ENCODE data around the gene DKK3.

DKK3 gene

DNA sequence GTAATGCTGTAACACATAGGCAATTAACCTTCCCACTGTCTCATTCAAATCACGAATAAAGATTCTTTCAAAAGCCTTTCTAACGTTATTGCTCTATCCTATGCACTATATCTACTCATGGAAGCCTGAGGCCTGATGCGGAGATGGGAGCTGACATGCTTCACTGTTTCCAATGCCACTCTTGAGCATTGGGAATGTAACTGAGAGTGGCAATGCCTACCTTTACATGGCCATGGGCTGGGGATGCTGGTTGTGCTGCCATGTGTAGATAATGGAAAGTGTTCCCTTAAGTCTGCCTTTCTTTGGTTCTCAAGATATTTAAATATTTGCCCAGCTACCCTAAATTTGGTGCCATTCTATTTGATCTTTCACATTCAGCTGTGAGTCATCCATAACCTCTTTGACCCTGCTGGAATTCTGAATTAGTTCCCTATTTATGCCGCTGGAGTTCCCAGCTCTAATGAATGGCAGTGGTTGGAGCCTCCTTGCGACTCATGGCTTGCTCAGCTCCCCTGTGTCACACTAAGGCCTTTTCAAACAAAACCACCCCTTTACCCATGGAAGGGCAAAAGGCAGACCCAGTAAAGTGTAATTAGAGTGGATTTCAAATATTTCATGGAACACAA lies 21.4 kb upstream of the DKK3 start:
- DNase-seq (ENCODE audit: low read depth in 3 of 3): no peak

DNA sequence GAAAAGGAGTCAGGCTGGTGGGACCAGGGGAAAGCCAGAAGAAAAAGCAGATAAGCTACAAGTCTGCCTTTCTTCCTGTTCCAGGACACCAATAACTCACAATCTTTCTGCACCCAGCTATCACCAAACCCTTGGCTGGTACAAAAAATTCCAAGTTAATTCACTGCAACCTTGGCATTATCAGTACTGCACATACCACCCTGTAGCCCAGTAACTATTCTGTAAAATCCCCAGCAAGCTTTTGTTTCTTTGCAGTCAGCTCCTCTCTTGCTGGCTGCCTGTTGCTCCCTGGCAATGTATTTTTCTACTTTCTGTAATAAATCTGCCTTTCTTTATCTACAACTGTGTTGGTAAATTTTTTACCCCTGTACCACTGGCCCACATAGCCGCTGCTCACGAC lies 20.7 kb upstream of the DKK3 start:
- DNase-seq (ENCODE audit: low read depth in 3 of 3): no peak

GRCh38 chr11:12028303-12028702 lies 19.9 kb upstream of the DKK3 start:
- no peak for DNase-seq (ENCODE audit: low read depth in 3 of 3)

DNA sequence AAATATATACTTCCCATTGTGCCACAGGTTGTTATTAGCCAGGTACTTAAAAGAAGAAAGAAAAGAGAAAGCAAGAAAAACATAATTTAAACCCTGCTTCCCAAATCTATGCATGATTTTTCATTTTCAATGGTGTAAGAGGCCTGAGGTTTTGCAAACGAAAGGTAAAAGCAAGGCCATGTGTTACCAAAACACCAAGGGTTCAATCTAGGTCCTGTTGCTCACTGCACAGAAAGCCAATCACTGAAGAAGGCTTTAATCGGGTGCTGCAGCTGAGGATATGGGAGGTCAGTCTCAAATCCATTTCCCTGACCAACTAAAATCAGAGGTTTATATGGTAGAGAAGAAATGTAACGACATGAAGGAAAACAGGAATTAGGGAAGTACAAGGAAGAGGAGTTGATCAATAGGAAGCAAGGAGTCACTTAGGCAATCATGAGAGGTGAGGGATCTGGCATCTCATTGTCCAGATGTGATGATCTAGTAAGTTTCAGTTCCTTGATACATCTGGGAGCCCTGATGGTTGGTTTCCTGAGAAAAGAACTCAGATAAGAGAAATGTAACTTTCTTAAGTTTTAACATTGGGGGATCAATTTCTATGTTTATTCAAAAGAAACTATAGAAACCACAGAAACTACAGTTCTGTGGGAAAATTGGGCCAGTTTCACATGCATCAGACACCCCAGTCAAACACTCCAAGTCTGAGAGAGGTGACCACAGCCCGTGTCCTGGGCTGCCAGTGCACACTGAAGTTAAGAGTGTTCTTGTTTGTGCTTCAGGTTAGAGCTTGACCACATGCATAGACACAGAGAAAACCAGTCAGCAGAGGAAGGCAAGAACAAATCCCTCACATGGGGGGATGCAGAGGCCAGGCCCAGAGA lies 18.1 kb upstream of the DKK3 start:
- no peak for DNase-seq (ENCODE audit: low read depth in 3 of 3)

DNA sequence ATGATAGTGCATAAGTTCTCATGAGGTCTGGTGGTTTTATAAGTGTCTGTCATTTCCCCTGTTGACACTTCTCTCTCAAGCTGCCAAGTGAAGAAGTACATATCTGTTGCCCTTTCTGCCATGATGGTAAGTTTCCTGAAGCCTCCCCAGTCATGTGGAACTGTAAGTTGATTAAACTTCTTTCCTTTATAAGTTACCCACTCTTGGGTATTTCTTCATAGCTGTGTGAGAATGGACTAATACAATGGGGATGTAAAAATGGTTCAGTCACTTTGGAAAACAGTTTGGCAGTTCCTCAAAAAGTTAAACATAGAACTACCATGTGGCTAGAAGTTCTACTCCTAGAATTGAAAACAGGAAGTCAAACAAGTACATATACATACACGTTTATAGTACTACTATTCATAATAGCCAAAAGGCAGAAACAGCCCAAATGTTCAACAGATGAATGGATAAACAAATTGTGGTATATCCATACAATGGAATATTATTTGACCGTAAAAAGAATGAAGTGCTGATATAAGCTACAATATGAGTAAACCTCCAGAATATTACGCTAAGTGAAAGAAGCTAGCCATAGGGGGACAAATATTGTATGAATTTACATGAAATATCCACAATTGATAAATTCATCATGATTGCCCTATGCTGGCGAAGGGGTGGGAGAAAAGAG lies 16.0 kb upstream of the DKK3 start:
- no peak for DNase-seq (ENCODE audit: low read depth in 3 of 3)

DNA sequence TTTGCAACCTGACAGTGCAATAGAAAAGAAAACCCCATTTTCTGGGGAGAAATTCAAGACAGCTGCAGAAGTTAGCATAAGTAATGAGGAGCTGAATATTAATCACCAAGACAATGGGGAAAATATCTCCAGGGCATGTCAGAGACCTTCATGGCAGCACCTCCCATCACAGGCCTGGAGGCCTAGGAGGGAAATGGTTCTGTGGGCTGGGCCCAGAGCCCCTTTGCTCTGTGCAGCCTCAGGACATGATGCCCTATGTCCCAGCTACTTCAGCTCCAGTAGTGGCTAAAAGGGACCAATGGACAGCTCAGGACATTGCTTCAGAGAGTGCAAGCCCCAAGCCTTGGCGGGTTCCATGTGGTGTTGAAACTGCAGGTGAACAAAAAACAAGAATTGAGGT lies 14.6 kb upstream of the DKK3 start:
- DNase-seq (ENCODE audit: low read depth in 3 of 3): no peak

- no peak for DNase-seq (ENCODE audit: low read depth in 3 of 3)
These were observed 12.1 kb upstream of the DKK3 start for GRCh38 chr11:12020546-12020945.

DNA sequence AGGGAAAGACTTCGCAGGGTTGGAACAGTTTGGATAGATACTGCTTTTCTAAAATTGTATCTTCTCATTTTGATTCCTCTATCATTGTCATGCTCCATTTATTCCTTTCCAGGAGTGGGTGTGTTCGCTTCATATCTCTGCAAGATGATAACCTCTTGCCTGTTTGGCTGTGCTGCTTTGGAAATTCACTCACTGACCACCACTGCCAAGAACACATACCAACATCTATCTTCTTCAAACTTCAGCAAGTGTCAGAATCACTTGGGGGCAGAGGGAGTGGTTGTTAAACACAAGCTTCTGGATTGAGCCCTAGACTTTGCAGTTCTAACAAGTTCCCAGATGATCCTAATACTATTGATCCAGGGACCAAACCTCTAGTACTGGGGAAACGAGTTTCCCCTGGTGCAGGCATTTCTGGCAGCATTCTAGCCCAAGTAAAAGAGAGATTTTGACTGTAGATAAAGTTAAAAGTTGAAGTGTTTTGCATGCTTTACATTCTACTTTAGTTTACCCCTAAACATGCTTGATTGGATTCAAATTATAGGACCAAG lies 11.5 kb upstream of the DKK3 start:
- no peak for DNase-seq (ENCODE audit: low read depth in 3 of 3)

GRCh38 chr11:12019337-12019736 lies 10.9 kb upstream of the DKK3 start:
- DNase-seq (ENCODE audit: low read depth in 3 of 3): no peak

- no peak for DNase-seq (ENCODE audit: low read depth in 3 of 3)
These were observed 9.5 kb upstream of the DKK3 start for GRCh38 chr11:12017865-12018453.

DNA sequence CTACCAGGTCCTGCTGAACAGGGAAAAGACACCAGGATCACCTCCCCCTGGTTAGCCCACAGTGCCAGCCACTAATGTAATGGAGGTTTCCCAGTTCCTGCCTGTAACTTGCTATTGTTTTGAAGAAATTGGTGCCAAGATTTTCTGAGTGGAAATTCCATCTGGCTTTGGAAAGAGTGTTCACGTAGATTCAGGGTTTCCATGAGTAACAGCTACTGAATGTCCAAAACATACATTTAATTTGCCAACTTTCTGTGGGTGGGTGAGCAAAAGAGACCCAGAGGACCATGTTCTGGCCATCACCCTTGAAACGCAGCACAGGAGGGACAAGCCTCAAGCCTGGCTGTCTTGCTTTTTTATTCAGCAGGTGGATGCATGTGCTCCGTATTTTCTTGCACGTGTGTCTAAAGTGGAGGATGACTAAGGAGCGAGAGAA lies 8.8 kb upstream of the DKK3 start:
- DNase-seq (ENCODE audit: low read depth in 3 of 3): no peak

GRCh38 chr11:12016246-12016645 lies 7.8 kb upstream of the DKK3 start:
- no peak for DNase-seq (ENCODE audit: low read depth in 3 of 3)

- no peak for DNase-seq (ENCODE audit: low read depth in 3 of 3)
These were observed 7.1 kb upstream of the DKK3 start for GRCh38 chr11:12015486-12015885.

GRCh38 chr11:12013781-12014180 lies 5.4 kb upstream of the DKK3 start:
- DNase-seq (ENCODE audit: low read depth in 3 of 3): no peak

DNA sequence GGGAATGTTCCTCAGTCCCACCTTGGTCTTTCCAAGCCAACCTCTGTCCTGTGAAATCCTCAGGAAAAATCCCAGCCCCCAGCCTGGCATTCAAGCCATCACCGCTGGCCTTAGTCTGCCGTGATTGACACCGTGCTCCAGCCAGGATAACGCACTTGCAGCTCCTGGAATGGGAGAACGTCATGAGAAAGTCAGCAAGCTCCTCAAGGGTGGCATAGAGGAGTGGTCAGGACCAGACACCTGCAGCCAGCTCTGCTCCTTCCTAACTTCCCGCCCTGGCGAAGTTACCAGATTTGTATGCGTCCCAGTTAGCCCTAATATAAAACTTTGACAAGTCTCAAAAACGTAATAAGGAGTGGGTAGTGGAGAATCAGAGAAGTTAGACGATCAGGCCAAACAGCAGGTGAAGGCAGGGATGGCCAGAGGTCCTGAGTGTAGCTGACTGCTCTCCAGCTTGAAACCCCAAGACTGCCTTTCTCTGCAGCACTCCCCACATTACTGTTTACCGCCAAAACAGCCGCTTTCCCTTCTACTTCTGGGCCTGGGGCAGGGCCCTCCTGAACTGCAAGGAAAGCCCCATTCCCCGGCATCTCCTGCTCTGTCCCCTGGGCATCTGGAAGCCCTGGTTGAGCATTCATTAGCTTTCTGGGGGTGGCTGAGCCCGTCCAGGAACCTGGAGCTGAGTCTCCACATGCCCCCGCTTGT lies 1.3 kb upstream of the DKK3 start:
- no peak for DNase-seq (ENCODE audit: low read depth in 3 of 3)

- no peak for DNase-seq (ENCODE audit: low read depth in 3 of 3)
These were observed 577 bp upstream of the DKK3 start for GRCh38 chr11:12008790-12009616.

GRCh38 chr11:12007230-12007593 lies 1.2 kb downstream of the DKK3 start:
- no peak for DNase-seq (ENCODE audit: low read depth in 3 of 3)

- no peak for DNase-seq (ENCODE audit: low read depth in 3 of 3)
These were observed 1.7 kb downstream of the DKK3 start for GRCh38 chr11:12006552-12007229.

- DNase-seq (ENCODE audit: low read depth in 3 of 3): no peak
These were observed 3.0 kb downstream of the DKK3 start for GRCh38 chr11:12005476-12005875.

- no peak for DNase-seq (ENCODE audit: low read depth in 3 of 3)
These were observed 3.4 kb downstream of the DKK3 start for GRCh38 chr11:12005061-12005460.
